HFFc6 (cell line): Measurements from ENCODE around the gene BZW2. TPM values are rescaled to one million over a fixed set of nuclear protein-coding genes. Genes with fewer than 3 reads are reported as not detected.

Source experiments
- DNase-seq: peaks from one replicate; pipeline ENCODE4 v3.0.0-alpha.2; 2018
- H3K27ac Mint-ChIP-seq: 2 replicates; pipeline ENCODE4 v1.8.0; 2020; ENCODE audit warnings: mild to moderate bottlenecking, mixed read lengths
- H3K27me3 Mint-ChIP-seq: 2 replicates; pipeline ENCODE4 v1.8.0; 2021; ENCODE audit warnings: mild to moderate bottlenecking, moderate library complexity, mixed read lengths; ENCODE audit not compliant: insufficient read depth
- H3K36me3 Mint-ChIP-seq: 2 replicates; pipeline ENCODE4 v1.8.0; 2021; ENCODE audit warnings: low read depth, mixed read lengths
- H3K4me1 Mint-ChIP-seq: 2 replicates; pipeline ENCODE4 v1.8.0; 2020; ENCODE audit warnings: low read depth, mixed read lengths
- H3K4me3 Mint-ChIP-seq: 2 replicates; pipeline ENCODE4 v1.8.0; 2020; ENCODE audit warnings: mild to moderate bottlenecking, moderate library complexity, mixed read lengths
- H3K9me3 Mint-ChIP-seq: 2 replicates; pipeline ENCODE4 v1.8.0; 2020; ENCODE audit warnings: mild to moderate bottlenecking, mixed read lengths
- total RNA-seq, 6 experiments: library from RNA; stranded (reverse); fragmentation: NEBNext Ultra II Directional; extraction: Animal tissue kit (Norgen Biotek cat#: 25700); gene quantifications; 2 replicates in 1 of 6; 3 replicates in 5 of 6; pipeline ENCODE4 v1.2.3, GENCODE V29; 2021
- TF ChIP-seq, protein P1 (sequence below): fragments of 200-600 bp; sonication (generic); IDR thresholded peaks from 2 replicates; pipeline ENCODE4 v1.5.0; 2021; ENCODE audit warnings: antibody characterized with exemption, mild to moderate bottlenecking

Gene BZW2
- total RNA-seq, 6 experiments from 2014 or later, result 75.8 to 104 (median 94.5) TPM

- H3K9me3 Mint-ChIP-seq, result no peaks in the 10 kb centered on the region
- TF ChIP-seq, protein P1, sequence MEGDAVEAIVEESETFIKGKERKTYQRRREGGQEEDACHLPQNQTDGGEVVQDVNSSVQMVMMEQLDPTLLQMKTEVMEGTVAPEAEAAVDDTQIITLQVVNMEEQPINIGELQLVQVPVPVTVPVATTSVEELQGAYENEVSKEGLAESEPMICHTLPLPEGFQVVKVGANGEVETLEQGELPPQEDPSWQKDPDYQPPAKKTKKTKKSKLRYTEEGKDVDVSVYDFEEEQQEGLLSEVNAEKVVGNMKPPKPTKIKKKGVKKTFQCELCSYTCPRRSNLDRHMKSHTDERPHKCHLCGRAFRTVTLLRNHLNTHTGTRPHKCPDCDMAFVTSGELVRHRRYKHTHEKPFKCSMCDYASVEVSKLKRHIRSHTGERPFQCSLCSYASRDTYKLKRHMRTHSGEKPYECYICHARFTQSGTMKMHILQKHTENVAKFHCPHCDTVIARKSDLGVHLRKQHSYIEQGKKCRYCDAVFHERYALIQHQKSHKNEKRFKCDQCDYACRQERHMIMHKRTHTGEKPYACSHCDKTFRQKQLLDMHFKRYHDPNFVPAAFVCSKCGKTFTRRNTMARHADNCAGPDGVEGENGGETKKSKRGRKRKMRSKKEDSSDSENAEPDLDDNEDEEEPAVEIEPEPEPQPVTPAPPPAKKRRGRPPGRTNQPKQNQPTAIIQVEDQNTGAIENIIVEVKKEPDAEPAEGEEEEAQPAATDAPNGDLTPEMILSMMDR, result no peak
- no peaks in the 10 kb centered on the region for H3K27me3 Mint-ChIP-seq
- no peak overlapping the region for H3K27ac Mint-ChIP-seq
- no peak overlapping the region for H3K4me3 Mint-ChIP-seq
- H3K36me3 Mint-ChIP-seq, result no peaks in the 10 kb centered on the region
- no peak for DNase-seq
- peaks cover 61% of the 10 kb centered on the region for H3K4me1 Mint-ChIP-seq
These were observed 96.6 kb downstream of the BZW2 start for GRCh38 chr7:16742547-16742946.

- Mint-ChIP-seq H3K27ac (peak overlapping the region; percentile 76), H3K9me3 (no peaks in the 10 kb centered on the region), H3K4me1 (peaks cover 61% of the 10 kb centered on the region), H3K27me3 (no peaks in the 10 kb centered on the region), H3K4me3 (peak overlapping the region; percentile 55), H3K36me3 (no peaks in the 10 kb centered on the region)
- DNase-seq, result peak; percentile 32
- TF ChIP-seq, protein P1, result no peak
These were observed 97.3 kb downstream of the BZW2 start for GRCh38 chr7:16743236-16743635.

GRCh38 chr7:16744518-16745250, 98.7 kb downstream of the BZW2 start:
- H3K4me1 Mint-ChIP-seq, result peaks cover 49% of the 10 kb centered on the region
- TF ChIP-seq, protein P1, result no peak
- H3K27ac Mint-ChIP-seq, result peak overlapping the region; percentile 34; the same call in 1 of the 2 replicates
- no peaks in the 10 kb centered on the region for H3K36me3 Mint-ChIP-seq
- no peaks in the 10 kb centered on the region for H3K9me3 Mint-ChIP-seq
- H3K4me3 Mint-ChIP-seq, result no peak overlapping the region
- DNase-seq, result no peak
- H3K27me3 Mint-ChIP-seq, result no peaks in the 10 kb centered on the region

DNA sequence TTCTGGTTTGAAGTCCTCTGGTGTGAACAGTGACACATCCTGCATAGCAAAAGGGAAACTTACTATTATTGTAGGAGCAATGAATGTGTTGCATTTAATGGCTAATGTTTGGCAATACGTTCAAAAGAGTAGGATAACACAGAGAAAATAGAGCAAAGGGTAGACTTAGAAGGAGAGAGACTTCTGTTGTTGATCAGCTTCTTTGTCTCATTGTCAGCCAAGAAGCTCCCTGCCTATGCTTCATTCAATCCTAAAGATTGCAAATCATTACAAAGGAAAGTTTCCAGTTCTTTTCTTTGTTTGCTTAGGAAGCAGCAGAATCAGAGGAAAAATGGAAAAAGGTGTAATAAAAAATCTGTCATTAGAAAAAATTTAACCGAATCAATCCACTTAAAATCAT, 99.7 kb downstream of the BZW2 start:
- Mint-ChIP-seq H3K27ac (no peak overlapping the region), H3K9me3 (no peaks in the 10 kb centered on the region), H3K27me3 (no peaks in the 10 kb centered on the region), H3K36me3 (no peaks in the 10 kb centered on the region), H3K4me3 (no peak overlapping the region), H3K4me1 (peaks cover 39% of the 10 kb centered on the region)
- DNase-seq, result no peak
- TF ChIP-seq, protein P1, result no peak

- H3K36me3 Mint-ChIP-seq, result no peaks in the 10 kb centered on the region
- peaks cover 25% of the 10 kb centered on the region for H3K4me1 Mint-ChIP-seq
- no peak overlapping the region for H3K4me3 Mint-ChIP-seq
- no peak for DNase-seq
- no peak overlapping the region for H3K27ac Mint-ChIP-seq
- H3K9me3 Mint-ChIP-seq, result no peaks in the 10 kb centered on the region
- H3K27me3 Mint-ChIP-seq, result no peaks in the 10 kb centered on the region
- TF ChIP-seq, protein P1, result no peak
These were observed 101.1 kb downstream of the BZW2 start for GRCh38 chr7:16747102-16747501.
